ENCODE data around the gene OXSR1.

- TF ChIP-seq SUZ12 (IDR thresholded peaks at IDR 0.05; ENCODE audit: extremely low read depth, insufficient read depth, insufficient read length) (no peak), ZNF274 (IDR thresholded peaks at IDR 0.05; ENCODE audit: low read depth, low read length) (no peak)
Measured at GRCh38 chr3:38130631-38131065, 34.7 kb upstream of the OXSR1 start.

Measured in NT2/D1 (cell line).